Spleen (tissue), 11 donors: ENCODE results near the gene TTC16. TPM values are rescaled to one million over a fixed set of nuclear protein-coding genes. Genes with fewer than 3 reads are reported as not detected.

ENCODE experiments used
- DNase-seq: peaks from one replicate; pipeline ENCODE4 v3.0.0-alpha.2; 2020
- H3K27ac ChIP-seq, 8 donors: fragments of 200-600 bp; sonication (generic) in 7 of 8; 1 replicate in 4 of 8; 2 replicates in 4 of 8; pipeline versions ENCODE4 v1.5.0 to v1.8.0; 2016 to 2021; ENCODE audit warnings: inconsistent platforms in 4 of 8, mild to moderate bottlenecking in 4 of 8, moderate library complexity in 1 of 8
- H3K27me3 ChIP-seq, 7 donors: fragments of 200-600 bp; sonication (generic) in 6 of 7; replicated peaks in 1 of 7; 1 replicate in 4 of 7; 2 replicates in 3 of 7; pipeline versions ENCODE4 v1.5.0 to v1.8.0; 2016 to 2021; ENCODE audit warnings: inconsistent platforms in 3 of 7, mild to moderate bottlenecking in 1 of 7
- H3K36me3 ChIP-seq, 6 donors: fragments of 200-600 bp; sonication (generic) in 5 of 6; 1 replicate in 4 of 6; 2 replicates in 2 of 6; pipeline versions ENCODE4 v1.5.0 to v1.8.0; 2016 to 2021; ENCODE audit warnings: inconsistent platforms in 2 of 6
- H3K4me1 ChIP-seq, 6 donors: fragments of 200-600 bp; sonication (generic) in 5 of 6; 1 replicate in 3 of 6; 2 replicates in 3 of 6; pipeline versions ENCODE4 v1.5.0 to v1.8.0; 2016 to 2021; ENCODE audit warnings: inconsistent platforms in 3 of 6
- H3K4me3 ChIP-seq, 8 donors: fragments of 200-600 bp; sonication (generic) in 7 of 8; 1 replicate in 4 of 8; 2 replicates in 4 of 8; pipeline versions ENCODE4 v1.5.0 to v1.8.0; 2016 to 2021; ENCODE audit warnings: inconsistent platforms in 4 of 8, mild to moderate bottlenecking in 4 of 8, moderate library complexity in 2 of 8
- H3K9me3 ChIP-seq, 8 donors: fragments of 200-600 bp; sonication (generic) in 7 of 8; 1 replicate in 4 of 8; 2 replicates in 4 of 8; pipeline versions ENCODE4 v1.5.0 to v1.8.0; 2016 to 2021; ENCODE audit warnings: inconsistent platforms in 4 of 8
- POLR2A ChIP-seq, 3 donors: fragments of 450-650 bp; IDR thresholded peaks; one replicate each; pipeline ENCODE4 v1.5.1; 2017; ENCODE audit warnings: antibody characterized with exemption in 3 of 3, mild to moderate bottlenecking in 1 of 3
- POLR2AphosphoS5 ChIP-seq, 3 donors: sonication (generic); formaldehyde crosslinking; IDR thresholded peaks; one replicate each; pipeline ENCODE4 v1.5.1; 2017; ENCODE audit warnings: antibody characterized with exemption in 3 of 3
- WGBS, 5 donors: extraction: QIAGEN DNeasy Blood & Tissue Kit in 3 of 5; methylation state at CpG; one replicate each; pipeline versions ENCODE4 v1.1.5 to v1.1.7; 2013 to 2018; 5-methylcytosine and 5-hydroxymethylcytosine counted together
- intact Hi-C: fragments of 100-400 bp; cut with DNase I; formaldehyde crosslinking; loops from one replicate; pipeline ENCODE4 v1.15.0; 2023; ENCODE audit warnings: low total_unique reads
- polyA plus RNA-seq, 3 donors: library from polyadenylated mRNA; stranded (reverse); fragments of 200-250 nt; gene quantifications; one replicate each; pipeline ENCODE4 v1.2.1, GENCODE V29; 2013
- total RNA-seq, 7 donors: library from RNA; depleted of rRNA in 3 of 7; stranded (reverse); fragments of >200 nt in 3 of 7; fragmentation: NEBNext Ultra II Directional in 4 of 7; extraction: Animal tissue kit (Norgen Biotek cat#: 25700) in 4 of 7; gene quantifications; one replicate each; pipeline versions ENCODE4 v1.1.0 to v1.2.1, GENCODE V29; 2016 to 2021
- TF ChIP-seq, protein P1 (sequence below), 11 experiments: fragments of 200-600 bp in 7 of 11; fragments of 450-650 bp in 4 of 11; sonication (generic) in 4 of 11; IDR thresholded peaks in 8 of 11; conservative IDR thresholded peaks in 3 of 11; 1 replicate in 7 of 11; 2 replicates in 4 of 11; pipeline versions ENCODE4 v1.4.0 to v1.8.0; 2016 to 2021; ENCODE audit warnings: antibody characterized with exemption in 11 of 11, inconsistent platforms in 4 of 11, mild to moderate bottlenecking in 1 of 11
- donor health status: healthy with polysubstance abuse.
- donor health status: DM: no; HTN: no; CAD: no; lungs with moderate emphysema.
- donor health status: DM: no; HTN: no; CAD: no.
- donor health status: Bipolar disorder and iron deficiency.
- donor health status: healthy.
- donor health status: DM: no; HTN: no; CAD: no.
- donor health status: DM: yes; HTN: yes; CAD: no.

Gene TTC16
- total and polyA plus RNA-seq, 10 donors = 0.12 to 3.1 (median 1.8) TPM

GRCh38 chr9:127753148-127753547, 37.3 kb downstream of the TTC16 start:
- DNase-seq = no peak
- Histone ChIP-seq H3K9me3 (no peaks in the 10 kb centered on the region), H3K27ac (peak overlapping the region in 5 of 8 donors; percentile 74 to 82 (median 79)), H3K27me3 (no peaks in the 10 kb centered on the region), H3K4me1 (peaks cover 4 to 94% (median 37%) of the 10 kb centered on the region in 6 donors), H3K36me3 (peaks cover 0 to 100% (median 57%) of the 10 kb centered on the region in 6 donors), H3K4me3 (peak overlapping the region in 1 of 8 donors; percentile 56)
- 74 to 85% (median 81%) methylated on average over 8 of the region's 8 CpGs for WGBS, 5 donors
- TF ChIP-seq, protein P1, sequence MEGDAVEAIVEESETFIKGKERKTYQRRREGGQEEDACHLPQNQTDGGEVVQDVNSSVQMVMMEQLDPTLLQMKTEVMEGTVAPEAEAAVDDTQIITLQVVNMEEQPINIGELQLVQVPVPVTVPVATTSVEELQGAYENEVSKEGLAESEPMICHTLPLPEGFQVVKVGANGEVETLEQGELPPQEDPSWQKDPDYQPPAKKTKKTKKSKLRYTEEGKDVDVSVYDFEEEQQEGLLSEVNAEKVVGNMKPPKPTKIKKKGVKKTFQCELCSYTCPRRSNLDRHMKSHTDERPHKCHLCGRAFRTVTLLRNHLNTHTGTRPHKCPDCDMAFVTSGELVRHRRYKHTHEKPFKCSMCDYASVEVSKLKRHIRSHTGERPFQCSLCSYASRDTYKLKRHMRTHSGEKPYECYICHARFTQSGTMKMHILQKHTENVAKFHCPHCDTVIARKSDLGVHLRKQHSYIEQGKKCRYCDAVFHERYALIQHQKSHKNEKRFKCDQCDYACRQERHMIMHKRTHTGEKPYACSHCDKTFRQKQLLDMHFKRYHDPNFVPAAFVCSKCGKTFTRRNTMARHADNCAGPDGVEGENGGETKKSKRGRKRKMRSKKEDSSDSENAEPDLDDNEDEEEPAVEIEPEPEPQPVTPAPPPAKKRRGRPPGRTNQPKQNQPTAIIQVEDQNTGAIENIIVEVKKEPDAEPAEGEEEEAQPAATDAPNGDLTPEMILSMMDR (IDR thresholded peaks at IDR 0.05 in 8 of 11, conservative IDR thresholded peaks at IDR 0.05 in 3 of 11) = no peak
- no peak for TF ChIP-seq POLR2AphosphoS5 (IDR thresholded peaks at IDR 0.05)
- TF ChIP-seq POLR2A (IDR thresholded peaks at IDR 0.05) = no peak
- intact Hi-C loops = no loop called here

DNA sequence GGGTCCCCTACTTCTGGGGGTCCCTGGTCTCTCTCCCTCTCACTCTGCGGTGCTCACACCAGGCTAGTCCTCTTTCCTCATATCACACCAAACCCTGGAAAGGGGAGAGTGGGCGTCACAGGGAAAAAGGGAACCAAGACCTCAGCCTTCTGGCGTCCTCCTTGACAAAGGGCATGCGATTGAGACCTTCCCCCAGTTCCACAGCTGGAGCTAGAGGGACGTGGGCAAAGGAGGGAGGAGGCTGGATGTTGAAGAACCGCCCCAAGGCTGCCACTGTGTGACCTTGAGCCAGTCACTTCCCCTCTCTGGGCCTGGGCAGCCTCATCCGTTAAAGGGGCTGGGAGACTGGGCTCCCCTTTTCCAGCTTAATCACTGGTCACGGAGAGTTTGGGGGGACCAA, 37.7 kb downstream of the TTC16 start:
- TF ChIP-seq, protein P1 (IDR thresholded peaks at IDR 0.05 in 8 of 11, conservative IDR thresholded peaks at IDR 0.05 in 3 of 11) = no peak
- TF ChIP-seq POLR2AphosphoS5 (IDR thresholded peaks at IDR 0.05) = peak in 1 of 3 donors; percentile 39
- Histone ChIP-seq H3K27me3 (no peaks in the 10 kb centered on the region), H3K27ac (peak overlapping the region in 5 of 8 donors; percentile 74 to 82 (median 79)), H3K9me3 (no peaks in the 10 kb centered on the region), H3K36me3 (peaks cover 0 to 100% (median 54%) of the 10 kb centered on the region in 6 donors), H3K4me1 (peaks cover 4 to 95% (median 39%) of the 10 kb centered on the region in 6 donors), H3K4me3 (peak overlapping the region in 2 of 8 donors; percentile 40 to 56)
- intact Hi-C loops = no loop called here
- DNase-seq = no peak
- 68 to 83% (median 80%) methylated on average over 2 to 8 of the region's 8 CpGs for WGBS, 5 donors

- no peaks in the 10 kb centered on the region for H3K27me3 ChIP-seq
- H3K4me1 ChIP-seq = peaks cover 4 to 97% (median 43%) of the 10 kb centered on the region in 6 donors
- H3K27ac ChIP-seq = peak overlapping the region in 6 of 8 donors; percentile 26 to 82 (median 78)
- H3K4me3 ChIP-seq = peak overlapping the region in 5 of 8 donors; percentile 1 to 56 (median 30)
- no peak for TF ChIP-seq POLR2A (IDR thresholded peaks at IDR 0.05)
- TF ChIP-seq POLR2AphosphoS5 (IDR thresholded peaks at IDR 0.05) = peak in 2 of 3 donors; percentile 51 to 75
- 62 to 88% (median 72%) methylated on average over 44 to 86 of the region's 86 CpGs for WGBS, 5 donors
- H3K36me3 ChIP-seq = peaks cover 2 to 100% (median 51%) of the 10 kb centered on the region in 6 donors
- no peaks in the 10 kb centered on the region for H3K9me3 ChIP-seq
- intact Hi-C loops = no loop called here
- DNase-seq = no peak
Measured at GRCh38 chr9:127754099-127755060, 38.5 kb downstream of the TTC16 start.

GRCh38 chr9:127755061-127756060, 39.5 kb downstream of the TTC16 start:
- peak overlapping the region in 4 of 8 donors; percentile 12 to 56 (median 35) for H3K4me3 ChIP-seq
- H3K9me3 ChIP-seq = no peaks in the 10 kb centered on the region
- no peak for DNase-seq
- peaks cover 7 to 97% (median 44%) of the 10 kb centered on the region in 6 donors for H3K4me1 ChIP-seq
- peaks cover 2 to 100% (median 49%) of the 10 kb centered on the region in 6 donors for H3K36me3 ChIP-seq
- peak overlapping the region; percentile 9 to 82 (median 76) for H3K27ac ChIP-seq
- intact Hi-C loops = no loop called here
- H3K27me3 ChIP-seq = no peaks in the 10 kb centered on the region
- 71 to 88% (median 76%) methylated on average over 39 to 61 of the region's 61 CpGs for WGBS, 5 donors
- no peak for TF ChIP-seq POLR2A (IDR thresholded peaks at IDR 0.05)
- TF ChIP-seq POLR2AphosphoS5 (IDR thresholded peaks at IDR 0.05) = peak in 2 of 3 donors; percentile 38 to 44
- TF ChIP-seq, protein P1 (IDR thresholded peaks at IDR 0.05 in 8 of 11, conservative IDR thresholded peaks at IDR 0.05 in 3 of 11) = no peak
